ENCODE measurements around the gene MROH2A.

MROH2A gene

GRCh38 chr2:233839447-233839820, 61.3 kb downstream of the MROH2A start:
- in situ Hi-C loops (cut with MboI; ENCODE audit: low pct_unique_long_range_greater_than_20kb, low sequenced_read_pairs, unreplicated experiment): no loop called here
- no peak for DNase-seq (ENCODE audit: low spot score)
- TF ChIP-seq CTCF (IDR thresholded peaks at IDR 0.05; ENCODE audit: extremely low read depth, insufficient read depth, missing control alignments): no peak

- no peak for TF ChIP-seq CTCF (IDR thresholded peaks at IDR 0.05; ENCODE audit: extremely low read depth, insufficient read depth, missing control alignments)
- in situ Hi-C loops (cut with MboI; ENCODE audit: low pct_unique_long_range_greater_than_20kb, low sequenced_read_pairs, unreplicated experiment): no loop called here
- DNase-seq (ENCODE audit: low spot score): no peak
Observed at GRCh38 chr2:233840520-233840919, 62.4 kb downstream of the MROH2A start.

- no peak for DNase-seq (ENCODE audit: low spot score)
- in situ Hi-C loops (cut with MboI; ENCODE audit: low pct_unique_long_range_greater_than_20kb, low sequenced_read_pairs, unreplicated experiment): no loop called here
- no peak for TF ChIP-seq CTCF (IDR thresholded peaks at IDR 0.05; ENCODE audit: extremely low read depth, insufficient read depth, missing control alignments)
Observed at GRCh38 chr2:233841183-233841582, 63.1 kb downstream of the MROH2A start.

- in situ Hi-C loops (cut with MboI; ENCODE audit: low pct_unique_long_range_greater_than_20kb, low sequenced_read_pairs, unreplicated experiment): no loop called here
- TF ChIP-seq CTCF (IDR thresholded peaks at IDR 0.05; ENCODE audit: extremely low read depth, insufficient read depth, missing control alignments): no peak
- no peak for DNase-seq (ENCODE audit: low spot score)
Observed at GRCh38 chr2:233844064-233844807, 66.1 kb downstream of the MROH2A start.

GRCh38 chr2:233844836-233845235, 66.7 kb downstream of the MROH2A start:
- DNase-seq (ENCODE audit: low spot score): no peak
- in situ Hi-C loops (cut with MboI; ENCODE audit: low pct_unique_long_range_greater_than_20kb, low sequenced_read_pairs, unreplicated experiment): no loop called here
- TF ChIP-seq CTCF (IDR thresholded peaks at IDR 0.05; ENCODE audit: extremely low read depth, insufficient read depth, missing control alignments): no peak

- in situ Hi-C loops (cut with MboI; ENCODE audit: low pct_unique_long_range_greater_than_20kb, low sequenced_read_pairs, unreplicated experiment): no loop called here
Observed at GRCh38 chr2:233845301-233846060, 67.4 kb downstream of the MROH2A start.

More at GRCh38 chr2:233845301-233846060, 67.4 kb downstream of the MROH2A start:
- no peak for TF ChIP-seq CTCF (IDR thresholded peaks at IDR 0.05; ENCODE audit: extremely low read depth, insufficient read depth, missing control alignments)
- no peak for DNase-seq (ENCODE audit: low spot score)

Measured in GM13977 (cell line).